ENCODE measurements around the gene NOL4L. TPM values are rescaled to one million over a fixed set of nuclear protein-coding genes. Genes with fewer than 3 reads are reported as not detected.

The NOL4L gene
- total RNA-seq, 1 donor from 2014 or later, result 106 TPM

DNA sequence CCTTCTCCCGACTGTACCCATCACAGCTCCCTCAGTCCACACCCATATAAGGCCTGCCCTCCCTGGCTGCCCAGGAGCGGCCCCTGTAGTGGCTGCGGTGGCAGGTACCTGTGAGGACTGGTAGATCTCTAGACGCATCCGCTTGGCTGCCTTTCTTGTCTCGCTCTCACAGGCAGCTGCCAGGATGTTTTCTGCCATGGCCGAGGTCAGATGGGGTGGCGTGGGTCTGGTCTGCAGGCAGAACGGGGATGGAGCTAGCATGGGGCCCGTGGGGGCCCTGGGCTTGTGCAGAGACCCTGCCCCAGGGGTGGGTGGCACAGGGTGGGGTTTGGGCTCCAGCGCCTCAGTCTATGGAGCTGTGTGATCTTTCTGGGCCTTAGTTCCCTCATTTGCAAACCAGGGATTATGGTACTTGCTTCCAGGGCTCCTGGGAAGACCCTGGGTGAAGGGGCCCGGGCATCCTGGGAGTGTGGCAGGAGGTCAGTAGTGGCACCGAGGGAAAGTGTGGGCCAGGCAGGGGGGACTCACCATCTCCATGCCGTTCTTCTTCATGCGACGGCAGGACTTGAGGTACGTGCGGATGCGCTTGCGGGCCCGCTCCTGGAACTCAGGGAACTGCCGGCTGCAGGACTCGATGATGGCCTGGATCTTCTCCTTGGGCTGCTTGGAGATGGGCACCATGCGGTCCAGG, 132.2 kb downstream of the NOL4L start:
- H3K27me3 Mint-ChIP-seq (ENCODE audit: unreplicated experiment), result peaks cover 25% of the 10 kb centered on the region
- TF ChIP-seq, protein P1, sequence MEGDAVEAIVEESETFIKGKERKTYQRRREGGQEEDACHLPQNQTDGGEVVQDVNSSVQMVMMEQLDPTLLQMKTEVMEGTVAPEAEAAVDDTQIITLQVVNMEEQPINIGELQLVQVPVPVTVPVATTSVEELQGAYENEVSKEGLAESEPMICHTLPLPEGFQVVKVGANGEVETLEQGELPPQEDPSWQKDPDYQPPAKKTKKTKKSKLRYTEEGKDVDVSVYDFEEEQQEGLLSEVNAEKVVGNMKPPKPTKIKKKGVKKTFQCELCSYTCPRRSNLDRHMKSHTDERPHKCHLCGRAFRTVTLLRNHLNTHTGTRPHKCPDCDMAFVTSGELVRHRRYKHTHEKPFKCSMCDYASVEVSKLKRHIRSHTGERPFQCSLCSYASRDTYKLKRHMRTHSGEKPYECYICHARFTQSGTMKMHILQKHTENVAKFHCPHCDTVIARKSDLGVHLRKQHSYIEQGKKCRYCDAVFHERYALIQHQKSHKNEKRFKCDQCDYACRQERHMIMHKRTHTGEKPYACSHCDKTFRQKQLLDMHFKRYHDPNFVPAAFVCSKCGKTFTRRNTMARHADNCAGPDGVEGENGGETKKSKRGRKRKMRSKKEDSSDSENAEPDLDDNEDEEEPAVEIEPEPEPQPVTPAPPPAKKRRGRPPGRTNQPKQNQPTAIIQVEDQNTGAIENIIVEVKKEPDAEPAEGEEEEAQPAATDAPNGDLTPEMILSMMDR (IDR thresholded peaks at IDR 0.05; ENCODE audit: partially characterized antibody, unreplicated experiment), result no peak
- no peak overlapping the region for H3K27ac Mint-ChIP-seq (ENCODE audit: unreplicated experiment)
- peaks cover 36% of the 10 kb centered on the region for H3K4me1 Mint-ChIP-seq (ENCODE audit: low read depth, unreplicated experiment)
- peaks cover 24% of the 10 kb centered on the region for H3K9me3 Mint-ChIP-seq (ENCODE audit: unreplicated experiment)
- no peak for DNase-seq
- no peak overlapping the region for H3K4me3 Mint-ChIP-seq (ENCODE audit: unreplicated experiment)
- H3K36me3 Mint-ChIP-seq (ENCODE audit: unreplicated experiment), result no peaks in the 10 kb centered on the region

DNA sequence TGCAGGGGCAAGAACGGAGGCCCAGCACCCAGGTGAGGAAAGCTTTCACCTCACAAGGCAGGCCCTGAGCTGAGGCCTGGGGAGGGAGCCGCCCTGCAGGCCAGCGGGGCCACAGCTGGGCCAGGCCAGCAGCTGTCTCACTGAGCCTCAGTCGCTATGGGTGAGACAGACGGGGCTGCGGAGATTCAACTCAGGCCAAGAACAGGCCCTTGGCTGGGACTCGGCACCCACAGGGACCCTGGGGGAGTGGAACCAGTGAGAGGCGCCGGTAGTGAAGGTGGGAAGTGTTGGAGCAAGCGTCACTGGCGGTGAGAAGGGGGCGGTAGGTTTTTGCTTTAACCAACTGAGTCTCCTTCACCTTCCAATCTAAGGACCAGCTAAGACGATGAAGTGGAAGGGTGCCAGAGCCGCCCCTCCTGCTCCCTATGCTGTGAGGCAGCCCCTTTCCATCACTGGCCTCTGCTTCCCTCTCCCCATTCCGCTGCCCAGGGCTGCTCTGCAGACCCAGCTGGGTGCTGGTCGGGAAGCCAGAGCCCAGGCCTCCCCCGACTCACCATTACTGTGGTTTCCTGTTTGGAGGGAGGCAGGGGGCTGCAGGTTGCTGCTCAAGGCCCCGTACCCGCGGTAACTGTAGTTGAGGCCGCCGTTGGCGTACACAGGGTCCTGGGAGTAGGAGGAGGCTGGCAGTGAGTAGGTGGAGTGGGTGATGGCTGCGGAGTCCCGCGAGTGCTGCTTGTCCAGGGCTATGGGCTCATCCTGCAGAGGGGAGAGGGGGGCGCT, 133.3 kb downstream of the NOL4L start:
- DNase-seq, result no peak
- peaks cover 20% of the 10 kb centered on the region for H3K9me3 Mint-ChIP-seq (ENCODE audit: unreplicated experiment)
- H3K27ac Mint-ChIP-seq (ENCODE audit: unreplicated experiment), result no peak overlapping the region
- H3K27me3 Mint-ChIP-seq (ENCODE audit: unreplicated experiment), result peaks cover 26% of the 10 kb centered on the region
- no peak overlapping the region for H3K4me3 Mint-ChIP-seq (ENCODE audit: unreplicated experiment)
- TF ChIP-seq, protein P1 (IDR thresholded peaks at IDR 0.05; ENCODE audit: partially characterized antibody, unreplicated experiment), result no peak
- peaks cover 3% of the 10 kb centered on the region for H3K36me3 Mint-ChIP-seq (ENCODE audit: unreplicated experiment)
- H3K4me1 Mint-ChIP-seq (ENCODE audit: low read depth, unreplicated experiment), result peaks cover 35% of the 10 kb centered on the region

DNA sequence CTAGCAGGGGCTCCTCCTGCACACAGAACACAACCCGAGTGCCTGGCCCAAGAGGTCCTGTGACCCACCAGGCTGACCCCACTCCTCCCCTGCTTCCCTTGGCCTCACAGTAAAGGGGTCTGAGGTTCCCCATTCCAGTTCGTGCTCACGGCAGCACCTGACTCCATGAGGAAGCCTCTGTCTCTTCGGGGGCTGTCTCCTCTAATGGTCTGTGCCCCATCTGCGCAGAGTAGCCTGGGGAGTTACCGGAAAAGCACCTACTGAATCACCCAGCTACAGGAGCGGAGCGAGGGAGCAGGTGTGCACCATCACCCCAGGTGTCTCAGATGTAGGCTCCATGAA, 133.8 kb downstream of the NOL4L start:
- H3K27ac Mint-ChIP-seq (ENCODE audit: unreplicated experiment), result no peak overlapping the region
- H3K9me3 Mint-ChIP-seq (ENCODE audit: unreplicated experiment), result peaks cover 23% of the 10 kb centered on the region
- peaks cover 4% of the 10 kb centered on the region for H3K36me3 Mint-ChIP-seq (ENCODE audit: unreplicated experiment)
- H3K27me3 Mint-ChIP-seq (ENCODE audit: unreplicated experiment), result peaks cover 29% of the 10 kb centered on the region
- TF ChIP-seq, protein P1 (IDR thresholded peaks at IDR 0.05; ENCODE audit: partially characterized antibody, unreplicated experiment), result no peak
- H3K4me3 Mint-ChIP-seq (ENCODE audit: unreplicated experiment), result no peak overlapping the region
- no peak for DNase-seq
- peaks cover 37% of the 10 kb centered on the region for H3K4me1 Mint-ChIP-seq (ENCODE audit: low read depth, unreplicated experiment)

DNA sequence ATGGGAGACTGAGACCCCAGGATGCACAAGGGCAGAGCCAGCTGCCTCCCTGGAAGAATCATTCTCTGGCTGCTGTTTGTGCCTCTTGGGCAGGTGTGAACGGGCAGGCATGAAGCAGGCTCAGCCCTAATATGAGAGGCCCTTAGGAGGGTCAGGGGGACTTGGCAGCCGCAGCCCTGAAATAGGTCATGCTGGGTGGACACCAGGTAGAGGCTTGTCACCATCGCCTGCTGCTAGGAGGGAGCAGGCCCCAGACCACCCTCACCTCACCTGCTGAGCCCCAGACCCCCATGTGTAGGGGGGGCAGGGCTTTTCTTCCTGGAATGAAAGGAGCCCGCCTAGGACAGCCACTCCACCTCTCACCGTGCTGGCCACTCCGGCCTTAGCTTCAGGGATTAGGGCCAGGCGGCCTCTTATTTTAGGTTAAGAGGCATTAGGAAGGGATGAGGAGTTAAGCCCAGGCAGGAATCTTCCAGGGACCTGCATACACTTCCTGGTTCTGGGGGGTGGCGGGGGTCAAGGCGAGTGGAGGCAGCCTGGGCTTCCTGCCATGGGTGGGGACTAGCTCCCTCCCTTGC, 134.6 kb downstream of the NOL4L start:
- H3K4me1 Mint-ChIP-seq (ENCODE audit: low read depth, unreplicated experiment), result peaks cover 37% of the 10 kb centered on the region
- peaks cover 21% of the 10 kb centered on the region for H3K9me3 Mint-ChIP-seq (ENCODE audit: unreplicated experiment)
- TF ChIP-seq, protein P1 (IDR thresholded peaks at IDR 0.05; ENCODE audit: partially characterized antibody, unreplicated experiment), result no peak
- H3K27me3 Mint-ChIP-seq (ENCODE audit: unreplicated experiment), result peaks cover 29% of the 10 kb centered on the region
- H3K36me3 Mint-ChIP-seq (ENCODE audit: unreplicated experiment), result peaks cover 4% of the 10 kb centered on the region
- peak overlapping the region; percentile 31 for H3K4me3 Mint-ChIP-seq (ENCODE audit: unreplicated experiment)
- peak overlapping the region; percentile 25 for H3K27ac Mint-ChIP-seq (ENCODE audit: unreplicated experiment)
- DNase-seq, result no peak
